GM12864 (cell line): ENCODE data around the gene ZNF853.
A peak's percentile ranks its signal among the peaks of the same experiment; 100 is the strongest.
"Not testable (repeated sequence)": the region's sequence is repeated elsewhere in the genome, so short reads cannot be mapped to it uniquely, and the experiment has no call there.

ENCODE experiments used
- DNase-seq: peaks from one replicate; pipeline ENCODE4 v3.0.0-alpha.2; 2011; ENCODE audit warnings: low read depth
- H3K4me3 ChIP-seq: 2 replicates; pipeline ENCODE4 v1.5.1; 2011; ENCODE audit warnings: mild to moderate bottlenecking, low read depth, low read length, control low read depth
- CTCF ChIP-seq: IDR thresholded peaks from 2 replicates; pipeline ENCODE4 v1.5.1; 2011; ENCODE audit warnings: low read depth, mild to moderate bottlenecking, moderate library complexity, low read length, control low read depth, inconsistent platforms; ENCODE audit errors: missing control alignments

Gene ZNF853

DNA sequence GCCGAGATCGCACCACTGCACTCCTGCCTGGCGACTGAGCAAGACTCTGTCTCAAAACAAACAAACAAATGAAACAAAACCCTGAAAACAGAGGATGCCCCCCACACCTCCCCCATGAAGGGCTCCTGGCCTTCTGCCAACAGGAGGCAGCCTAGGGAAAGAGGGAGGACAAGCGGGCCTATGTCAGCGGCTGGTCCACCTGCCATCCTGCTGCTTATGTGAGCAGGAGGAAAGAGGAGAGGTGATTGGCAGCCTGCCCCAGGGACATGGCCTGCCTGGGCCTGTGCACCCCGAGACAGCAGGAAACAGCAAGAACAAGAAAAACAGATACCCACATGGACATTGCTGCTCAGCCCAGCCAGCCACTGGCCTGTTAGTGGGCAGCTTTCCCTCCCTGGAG lies 12.6 kb downstream of the ZNF853 start:
- H3K4me3 ChIP-seq: no peak overlapping the region
- no peak for DNase-seq
- no peak for TF ChIP-seq CTCF

DNA sequence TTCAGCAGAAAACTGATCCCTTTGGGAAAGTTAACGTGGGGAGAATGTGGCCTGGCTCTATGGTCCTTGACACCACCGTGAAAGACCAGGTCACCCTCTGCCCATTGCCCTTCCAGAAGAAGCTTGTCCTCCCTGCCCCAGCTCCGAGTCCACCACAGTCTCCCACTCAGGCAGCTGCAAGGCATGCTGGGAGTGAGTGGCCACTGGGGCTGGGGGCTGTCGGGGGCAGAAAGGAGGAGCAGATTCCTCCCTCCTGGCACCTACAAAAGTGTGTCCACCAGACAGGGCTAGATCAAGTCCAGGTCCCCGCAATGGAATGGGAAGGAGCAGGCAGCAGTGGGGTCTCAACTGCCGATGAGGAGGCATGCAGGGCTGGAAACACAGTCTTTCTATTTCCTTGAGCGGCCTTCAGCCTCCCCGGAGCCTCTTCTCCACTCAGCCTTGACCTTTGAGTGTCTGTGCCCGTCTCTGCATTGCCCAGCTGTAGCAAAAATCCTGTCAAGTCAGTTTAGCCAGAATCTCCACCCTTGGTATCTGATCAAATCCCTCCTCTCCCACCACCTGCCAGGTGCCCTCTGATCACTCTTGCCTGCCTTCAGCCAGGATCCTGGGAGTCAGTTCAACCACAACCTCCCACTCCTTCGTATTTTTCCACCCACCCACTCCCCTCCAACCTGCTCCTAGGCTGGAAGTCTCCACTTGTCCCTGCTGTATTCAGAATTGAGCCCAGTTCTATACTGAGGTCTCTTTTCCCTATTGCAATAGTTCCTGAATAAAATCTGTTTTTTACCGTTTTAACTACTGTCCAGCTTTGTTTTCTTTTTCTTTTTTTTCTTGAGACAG lies 14.8 kb downstream of the ZNF853 start:
- H3K4me3 ChIP-seq: no peak overlapping the region
- DNase-seq: no peak
- no peak for TF ChIP-seq CTCF

DNA sequence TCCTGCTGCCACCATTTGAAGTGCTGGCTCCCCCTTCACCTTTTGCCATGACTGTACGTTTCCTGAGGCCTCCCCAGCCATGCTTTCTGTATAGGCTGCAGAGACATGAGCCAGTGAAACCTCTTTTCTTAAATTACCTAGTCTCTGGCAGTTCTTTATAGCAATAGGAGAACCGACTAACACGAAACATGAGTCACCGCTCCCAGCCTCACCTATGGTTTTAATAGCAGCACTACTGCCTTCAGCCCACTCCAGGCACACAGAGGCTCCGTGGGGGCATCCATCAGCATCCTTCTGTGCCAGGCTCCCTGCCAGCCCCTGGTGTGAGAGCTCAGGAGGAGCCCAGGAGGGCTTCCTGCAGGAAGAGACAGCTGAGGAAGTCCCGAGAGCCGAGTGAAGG lies 16.2 kb downstream of the ZNF853 start:
- TF ChIP-seq CTCF: no peak

GRCh38 chr7:6634021-6634420 lies 18.6 kb downstream of the ZNF853 start:
- DNase-seq: no peak
- TF ChIP-seq CTCF: no peak
- no peak overlapping the region for H3K4me3 ChIP-seq

More for the DNA sequence above, 16.2 kb downstream of the ZNF853 start:
- DNase-seq: no peak
- H3K4me3 ChIP-seq: no peak overlapping the region

GRCh38 chr7:6634971-6635370 lies 19.6 kb downstream of the ZNF853 start:
- not testable (repeated sequence) for DNase-seq, H3K4me3 ChIP-seq

GRCh38 chr7:6636741-6637543 lies 21.5 kb downstream of the ZNF853 start, which contains the start of gene ZNF316:
TSS of gene ZNF316 (plus strand) at chr7:6637318. CDS start at chr7:6642410, 5,092 bp downstream.
- no peak for TF ChIP-seq CTCF
- H3K4me3 ChIP-seq: peak within 1 kb of the TSS; percentile 73
- no peak for DNase-seq

DNA sequence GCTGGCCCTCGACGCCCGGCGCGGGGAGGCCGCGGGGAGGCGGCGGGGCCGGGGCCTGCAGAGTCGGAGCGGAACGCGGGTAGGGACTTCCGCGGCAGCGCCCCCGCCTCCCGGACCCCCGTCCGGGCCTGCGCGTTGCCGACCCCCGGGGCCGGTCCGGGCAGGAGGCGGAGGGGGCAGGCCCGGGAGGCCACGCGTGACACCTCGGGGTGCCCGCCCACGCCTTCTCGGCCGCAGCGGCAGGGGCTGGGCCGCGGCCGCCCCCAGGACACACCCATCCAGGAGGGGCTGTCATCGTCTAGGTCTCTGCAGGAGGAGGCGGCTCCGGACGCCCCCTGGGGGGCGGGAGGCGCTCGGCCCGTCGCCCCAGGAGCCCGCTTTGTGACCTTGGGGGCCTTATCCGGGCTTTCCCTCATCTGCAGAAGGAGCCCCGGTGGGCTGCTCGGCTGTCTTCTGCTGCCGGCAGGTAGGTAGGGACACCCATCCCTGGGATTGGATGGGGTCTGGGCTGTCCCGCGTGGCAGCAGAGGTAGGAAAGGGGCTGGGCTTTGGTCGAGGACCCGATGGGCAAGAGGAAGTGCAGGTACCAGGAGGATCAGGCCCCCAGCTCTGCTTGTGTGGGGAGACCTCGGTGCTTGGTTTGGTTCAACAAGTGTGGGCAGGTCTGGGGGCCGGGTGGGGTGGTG lies 22.3 kb downstream of the ZNF853 start:
- H3K4me3 ChIP-seq: peak overlapping the region; percentile 73
- no peak for DNase-seq
- peak; percentile 55 for TF ChIP-seq CTCF
